ENCODE results near the gene PLOD2. TPM values are rescaled to one million over a fixed set of nuclear protein-coding genes. Genes with fewer than 3 reads are reported as not detected.

The PLOD2 gene
- total and polyA plus RNA-seq, 9 donors = 29.6 to 65.4 (median 40.6) TPM

DNA sequence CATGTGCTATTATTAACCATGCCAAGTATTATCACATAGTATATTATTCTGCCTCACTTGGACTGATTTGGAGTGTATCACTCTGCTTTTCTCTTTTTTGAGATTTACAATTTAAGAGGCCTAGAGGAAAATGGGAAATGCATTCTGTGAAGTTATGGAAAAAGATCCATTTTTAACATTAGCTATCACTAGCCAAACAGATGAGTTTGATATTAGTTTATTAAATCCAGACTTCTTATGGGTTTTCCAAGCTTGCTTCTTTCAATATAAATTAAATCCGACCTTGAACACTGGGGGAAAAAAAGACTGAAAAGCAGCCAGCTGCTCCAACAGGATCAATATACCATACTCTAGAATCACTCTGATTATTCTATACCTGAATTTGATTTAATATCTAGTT, 30.1 kb upstream of the PLOD2 start:
- WGBS, 3 donors = 83 to 95% (median 94%) methylated on average over 1 of the region's 1 CpG
- no peak for TF ChIP-seq EP300 (IDR thresholded peaks at IDR 0.05)
- TF ChIP-seq POLR2A (IDR thresholded peaks at IDR 0.05) = no peak
- TF ChIP-seq, protein P1, sequence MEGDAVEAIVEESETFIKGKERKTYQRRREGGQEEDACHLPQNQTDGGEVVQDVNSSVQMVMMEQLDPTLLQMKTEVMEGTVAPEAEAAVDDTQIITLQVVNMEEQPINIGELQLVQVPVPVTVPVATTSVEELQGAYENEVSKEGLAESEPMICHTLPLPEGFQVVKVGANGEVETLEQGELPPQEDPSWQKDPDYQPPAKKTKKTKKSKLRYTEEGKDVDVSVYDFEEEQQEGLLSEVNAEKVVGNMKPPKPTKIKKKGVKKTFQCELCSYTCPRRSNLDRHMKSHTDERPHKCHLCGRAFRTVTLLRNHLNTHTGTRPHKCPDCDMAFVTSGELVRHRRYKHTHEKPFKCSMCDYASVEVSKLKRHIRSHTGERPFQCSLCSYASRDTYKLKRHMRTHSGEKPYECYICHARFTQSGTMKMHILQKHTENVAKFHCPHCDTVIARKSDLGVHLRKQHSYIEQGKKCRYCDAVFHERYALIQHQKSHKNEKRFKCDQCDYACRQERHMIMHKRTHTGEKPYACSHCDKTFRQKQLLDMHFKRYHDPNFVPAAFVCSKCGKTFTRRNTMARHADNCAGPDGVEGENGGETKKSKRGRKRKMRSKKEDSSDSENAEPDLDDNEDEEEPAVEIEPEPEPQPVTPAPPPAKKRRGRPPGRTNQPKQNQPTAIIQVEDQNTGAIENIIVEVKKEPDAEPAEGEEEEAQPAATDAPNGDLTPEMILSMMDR (IDR thresholded peaks at IDR 0.05) = no peak
- no peaks in the 10 kb centered on the region for H3K9me3 ChIP-seq
- DNase-seq = no peak
- H3K27ac ChIP-seq = no peak overlapping the region
- no peak overlapping the region for H3K4me3 ChIP-seq
- no peaks in the 10 kb centered on the region for H3K4me1 ChIP-seq (ENCODE audit: insufficient read depth)
- no peaks in the 10 kb centered on the region for H3K36me3 ChIP-seq
- H3K27me3 ChIP-seq = no peaks in the 10 kb centered on the region
- intact Hi-C loops (cut with DNase I) = loop anchor here in 1 of 4 donors (5.0 kb wide), 1 partner anchor 129 kb away; no protein-coding TSS in a partner anchor

DNA sequence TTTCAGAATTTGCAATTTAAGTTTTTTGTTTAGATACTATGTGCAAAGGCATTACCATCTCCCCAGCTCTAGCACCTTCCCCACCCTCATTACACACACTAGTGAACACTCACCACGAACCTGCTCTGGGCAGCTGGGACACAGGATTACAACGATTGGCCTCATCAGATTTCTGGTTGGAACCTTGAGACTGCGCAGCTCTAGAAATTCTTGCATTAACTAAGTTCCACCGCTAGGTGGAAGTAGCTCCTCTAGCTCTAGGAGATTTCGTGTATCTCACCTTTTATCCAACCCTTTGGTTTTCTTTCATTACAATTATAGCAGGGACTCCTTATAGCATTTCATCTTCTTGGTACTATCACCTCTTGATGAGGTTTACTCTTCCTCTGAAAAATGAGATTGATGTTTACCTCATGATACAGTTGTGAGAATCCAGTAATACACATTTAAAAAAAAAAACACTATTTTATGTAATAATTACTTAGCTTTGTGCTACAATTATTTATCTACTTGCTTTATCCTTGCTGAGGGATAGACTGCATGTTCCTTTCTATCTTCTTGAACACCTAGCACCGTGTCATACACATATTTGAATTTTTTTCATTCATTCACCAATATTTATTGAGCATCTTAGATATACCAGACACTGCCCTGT, 28.7 kb upstream of the PLOD2 start:
- peak in 2 of 5 donors; percentile 18 to 22 for DNase-seq
- WGBS, 3 donors = 14 to 16% (median 16%) methylated on average over 6 of the region's 6 CpGs

DNA sequence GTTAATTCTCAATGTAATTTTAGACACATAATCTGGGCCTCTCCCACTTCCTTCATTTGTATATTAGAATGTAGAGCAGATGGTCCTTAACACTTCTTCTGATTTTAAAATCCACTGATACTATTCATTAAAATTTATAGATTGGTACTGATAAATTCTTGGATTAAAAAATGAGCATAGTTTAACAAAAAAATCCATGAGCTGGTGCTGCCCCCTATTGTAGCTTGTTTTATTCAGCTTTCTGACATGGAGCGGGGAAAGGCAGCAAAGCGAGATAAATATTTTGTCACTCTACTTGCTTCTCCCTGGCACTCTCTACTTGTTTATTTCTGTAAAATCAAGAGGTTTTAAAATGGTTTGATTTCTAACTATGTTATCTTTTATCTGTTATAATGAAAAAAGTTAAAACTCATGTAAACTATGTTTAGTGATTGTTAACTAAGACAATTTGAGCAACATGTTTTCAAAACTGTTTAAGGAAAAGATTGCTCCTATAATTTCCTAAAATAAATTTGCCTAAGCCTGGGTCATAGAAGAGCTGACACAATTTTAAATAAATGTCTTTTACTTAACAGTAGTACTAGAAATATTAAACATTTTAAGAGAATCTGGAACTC, 26.5 kb upstream of the PLOD2 start:
- intact Hi-C loops (cut with DNase I) = loop anchor here in 1 of 4 donors (5.0 kb wide), 1 partner anchor 120 kb away; no protein-coding TSS in a partner anchor
- 24 to 55% (median 31%) methylated on average over 2 of the region's 2 CpGs for WGBS, 3 donors
- peak in 1 of 5 donors; percentile 34 for DNase-seq

More for the DNA sequence above, 28.7 kb upstream of the PLOD2 start:
- Histone ChIP-seq H3K4me1 (ENCODE audit: insufficient read depth) (no peaks in the 10 kb centered on the region), H3K4me3 (no peak overlapping the region), H3K27ac (no peak overlapping the region), H3K36me3 (no peaks in the 10 kb centered on the region), H3K27me3 (no peaks in the 10 kb centered on the region), H3K9me3 (no peaks in the 10 kb centered on the region)
- intact Hi-C loops (cut with DNase I) = loop anchor here in 2 of 4 donors (5.0 kb wide), 2 partner anchors 122 to 127 kb away; no protein-coding TSS in a partner anchor
- TF ChIP-seq POLR2A (IDR thresholded peaks at IDR 0.05) (no peak), EP300 (IDR thresholded peaks at IDR 0.05) (no peak)
- TF ChIP-seq, protein P1 (IDR thresholded peaks at IDR 0.05) = peak; percentile 38 to 76 (median 61)

DNA sequence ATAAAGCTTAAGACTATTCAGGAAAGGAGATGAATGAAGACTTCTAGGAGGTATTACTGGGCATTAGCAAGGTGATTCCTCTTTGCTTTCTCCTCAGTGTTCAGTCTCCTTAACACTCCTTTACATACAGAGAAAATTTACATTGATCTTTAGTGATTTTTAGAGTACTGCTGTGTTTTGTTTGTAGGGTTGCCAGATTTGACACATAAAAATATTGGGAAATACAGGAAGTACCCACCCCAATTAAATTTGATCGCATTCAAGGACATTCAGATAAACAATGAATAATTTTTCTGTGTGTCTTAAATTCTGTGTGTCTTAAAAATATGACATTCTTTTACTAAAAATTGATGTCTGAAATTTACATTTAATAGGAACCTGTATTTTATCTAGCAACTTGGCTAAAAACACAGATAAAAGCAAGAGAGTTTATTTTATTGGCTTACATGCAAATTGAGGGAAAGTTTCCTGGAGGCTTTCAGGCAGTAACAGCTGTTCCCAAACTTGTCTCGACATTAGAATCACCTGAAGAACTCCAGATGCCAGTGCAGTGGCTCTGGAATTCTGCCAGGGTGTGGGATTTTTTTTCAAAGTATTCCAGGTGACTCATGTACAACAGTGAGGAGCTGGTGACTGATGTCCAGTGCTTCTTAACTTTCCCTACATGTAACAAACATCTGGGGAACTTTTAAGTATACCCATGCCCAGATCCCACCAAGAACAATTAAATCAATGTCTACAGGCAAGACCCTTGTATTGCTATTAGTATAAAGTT, 23.4 kb upstream of the PLOD2 start:
- H3K9me3 ChIP-seq = no peaks in the 10 kb centered on the region
- intact Hi-C loops (cut with DNase I) = loop anchor here in 1 of 4 donors (5.0 kb wide), 1 partner anchor 117 kb away; no protein-coding TSS in a partner anchor
- no peaks in the 10 kb centered on the region for H3K4me1 ChIP-seq (ENCODE audit: insufficient read depth)
- 25 to 39% (median 33%) methylated on average over 2 of the region's 2 CpGs for WGBS, 3 donors
- H3K4me3 ChIP-seq = no peak overlapping the region
- H3K27ac ChIP-seq = no peak overlapping the region
- H3K36me3 ChIP-seq = no peaks in the 10 kb centered on the region
- no peak for DNase-seq
- TF ChIP-seq, protein P1 (IDR thresholded peaks at IDR 0.05) = no peak
- TF ChIP-seq POLR2A (IDR thresholded peaks at IDR 0.05) = no peak
- no peak for TF ChIP-seq EP300 (IDR thresholded peaks at IDR 0.05)
- H3K27me3 ChIP-seq = no peaks in the 10 kb centered on the region

More for the DNA sequence above, 26.5 kb upstream of the PLOD2 start:
- H3K9me3 ChIP-seq = no peaks in the 10 kb centered on the region
- no peak overlapping the region for H3K4me3 ChIP-seq
- no peaks in the 10 kb centered on the region for H3K27me3 ChIP-seq
- no peaks in the 10 kb centered on the region for H3K36me3 ChIP-seq
- no peaks in the 10 kb centered on the region for H3K4me1 ChIP-seq (ENCODE audit: insufficient read depth)
- H3K27ac ChIP-seq = no peak overlapping the region
- TF ChIP-seq, protein P1 (IDR thresholded peaks at IDR 0.05) = peak in 2 of 3 donors; percentile 59 to 61
- TF ChIP-seq EP300 (IDR thresholded peaks at IDR 0.05) (no peak), POLR2A (IDR thresholded peaks at IDR 0.05) (no peak)
